GM19025 (cell line): Measurements from ENCODE around the gene ASCL1.

Experiments used
- ATAC-seq: cut with Tn5 transposase; IDR thresholded peaks from one replicate; pipeline ENCODE4 v1.9.1; 2021; ENCODE audit warnings: mild to moderate bottlenecking, low read depth, moderate library complexity; ENCODE audit not compliant: unreplicated experiment

The ASCL1 gene

DNA sequence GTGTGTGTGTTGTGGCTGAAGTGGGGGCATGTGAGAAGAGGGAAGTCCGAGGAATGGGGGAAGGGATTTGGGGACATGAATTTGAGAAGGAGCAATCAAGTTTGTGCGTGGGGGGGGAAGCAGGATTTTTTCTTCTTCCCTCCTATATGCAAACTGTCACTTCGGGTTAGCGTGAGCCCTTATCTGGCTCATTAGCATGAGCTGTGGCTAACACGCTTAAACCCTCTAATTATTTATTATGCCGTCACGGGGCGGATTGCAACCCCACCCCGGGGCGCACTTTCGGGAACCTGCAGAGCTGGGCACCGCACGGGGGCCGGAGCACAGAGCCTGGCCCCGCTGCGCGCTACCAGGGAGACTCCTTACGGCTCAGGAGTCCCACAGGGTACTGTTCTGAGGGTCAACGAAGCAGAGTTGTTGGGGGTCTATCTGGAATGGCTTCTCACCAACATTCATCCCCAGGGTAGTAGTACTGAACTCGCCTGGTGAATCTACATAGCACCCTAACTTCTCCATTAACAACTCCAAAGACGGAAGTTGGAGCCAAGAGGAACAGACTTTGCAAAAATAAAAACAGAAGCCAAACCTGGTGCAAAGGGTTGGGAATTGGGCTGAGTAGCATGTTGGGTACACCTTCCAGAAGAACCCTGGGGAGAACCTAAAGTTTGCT, 6.4 kb upstream of the ASCL1 start:
- no peak for ATAC-seq

DNA sequence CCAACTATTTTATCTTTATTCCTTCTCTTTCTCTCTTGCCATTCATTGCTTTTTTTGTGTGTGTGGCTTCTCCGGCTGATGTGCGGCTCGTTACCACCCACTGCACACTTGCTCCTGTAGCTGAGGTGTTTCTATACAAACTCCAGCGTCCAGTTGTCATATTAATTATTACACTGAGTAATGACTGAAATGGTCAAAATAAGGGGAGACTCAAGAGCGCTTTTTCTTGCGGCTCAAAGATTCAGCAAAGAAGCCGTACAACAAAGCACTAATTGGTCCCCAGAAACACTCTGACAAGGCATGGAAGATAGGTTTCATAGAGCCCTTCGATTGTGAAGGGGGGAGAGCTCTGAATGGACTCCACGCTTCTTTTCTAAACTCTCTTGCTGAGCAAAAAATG, 5.6 kb upstream of the ASCL1 start:
- ATAC-seq = no peak

GRCh38 chr12:102953221-102953620, 4.3 kb upstream of the ASCL1 start:
- ATAC-seq = no peak

GRCh38 chr12:102954134-102954533, 3.3 kb upstream of the ASCL1 start:
- no peak for ATAC-seq

DNA sequence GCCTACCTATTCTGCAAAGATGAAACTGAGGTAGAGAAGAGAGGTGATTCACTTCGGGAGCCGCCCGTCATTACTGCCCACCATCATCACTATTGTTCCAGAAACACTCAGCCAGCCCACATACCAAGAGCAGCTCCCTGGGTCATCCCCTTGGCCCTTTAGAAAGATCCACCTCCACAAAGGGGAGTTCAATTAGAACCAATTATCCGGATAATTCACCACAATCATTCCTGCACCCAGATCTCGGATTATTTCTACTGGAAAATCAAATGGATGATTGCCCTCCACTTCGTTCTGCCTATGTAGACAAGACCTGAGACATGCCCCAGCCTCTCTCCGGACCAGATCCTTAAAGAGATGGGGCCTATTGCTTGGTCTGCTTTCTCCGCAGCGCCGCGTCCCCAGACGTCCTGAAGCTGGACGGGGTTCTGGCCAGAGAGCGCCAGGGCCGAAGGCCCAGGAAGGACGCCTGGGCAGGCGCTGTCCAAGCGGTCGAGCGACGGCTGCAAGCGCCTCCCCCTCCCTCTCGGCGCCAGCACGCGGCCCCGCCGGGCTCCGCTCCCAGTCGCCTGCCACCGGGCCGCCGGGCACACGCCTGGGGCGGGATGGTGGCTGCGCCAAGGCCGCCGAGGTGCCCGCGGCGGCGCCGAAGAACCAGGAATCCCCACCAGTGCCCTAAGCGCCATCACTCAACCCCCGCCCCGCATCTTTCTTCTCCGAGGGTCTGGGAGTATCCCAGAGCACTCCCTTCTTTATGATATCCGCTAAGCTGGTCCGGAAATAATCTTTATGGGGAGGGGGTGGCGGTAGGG, 1.3 kb upstream of the ASCL1 start:
- ATAC-seq = no peak

DNA sequence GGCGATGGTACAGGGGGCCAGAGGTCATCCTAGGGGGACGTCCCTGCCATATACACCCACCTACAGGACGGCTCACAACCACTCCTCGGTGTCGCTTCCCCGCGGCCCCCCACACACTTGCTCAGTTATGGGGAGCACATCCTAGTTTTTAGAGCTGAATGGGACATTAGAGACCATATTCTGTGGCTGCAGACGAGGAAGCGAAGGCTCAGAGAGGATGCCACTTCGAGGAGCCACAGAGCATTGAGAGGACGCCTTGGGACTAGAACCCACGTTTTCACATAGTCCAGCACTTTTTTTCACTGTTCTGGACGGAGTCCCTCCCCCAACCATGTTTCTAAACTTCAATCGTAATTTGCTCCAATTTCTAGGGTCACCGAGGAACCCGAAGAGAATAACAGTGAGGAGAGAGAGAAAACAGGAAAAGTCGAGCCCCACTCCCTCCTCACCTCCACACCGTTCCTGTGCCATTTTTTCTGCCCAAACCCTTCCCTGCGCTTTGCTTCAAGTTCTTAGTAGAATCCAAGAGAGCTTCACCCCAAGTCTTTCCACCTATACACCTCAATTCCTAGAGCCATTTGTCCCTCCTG, 641 bp upstream of the ASCL1 start:
- no peak for ATAC-seq

- peak; percentile 68 for ATAC-seq
Measured at GRCh38 chr12:102958073-102958829, 777 bp downstream of the ASCL1 start.

GRCh38 chr12:102958830-102959176, 1.3 kb downstream of the ASCL1 start:
- no peak for ATAC-seq

- no peak for ATAC-seq
Measured at GRCh38 chr12:102959391-102959790, 1.9 kb downstream of the ASCL1 start.

DNA sequence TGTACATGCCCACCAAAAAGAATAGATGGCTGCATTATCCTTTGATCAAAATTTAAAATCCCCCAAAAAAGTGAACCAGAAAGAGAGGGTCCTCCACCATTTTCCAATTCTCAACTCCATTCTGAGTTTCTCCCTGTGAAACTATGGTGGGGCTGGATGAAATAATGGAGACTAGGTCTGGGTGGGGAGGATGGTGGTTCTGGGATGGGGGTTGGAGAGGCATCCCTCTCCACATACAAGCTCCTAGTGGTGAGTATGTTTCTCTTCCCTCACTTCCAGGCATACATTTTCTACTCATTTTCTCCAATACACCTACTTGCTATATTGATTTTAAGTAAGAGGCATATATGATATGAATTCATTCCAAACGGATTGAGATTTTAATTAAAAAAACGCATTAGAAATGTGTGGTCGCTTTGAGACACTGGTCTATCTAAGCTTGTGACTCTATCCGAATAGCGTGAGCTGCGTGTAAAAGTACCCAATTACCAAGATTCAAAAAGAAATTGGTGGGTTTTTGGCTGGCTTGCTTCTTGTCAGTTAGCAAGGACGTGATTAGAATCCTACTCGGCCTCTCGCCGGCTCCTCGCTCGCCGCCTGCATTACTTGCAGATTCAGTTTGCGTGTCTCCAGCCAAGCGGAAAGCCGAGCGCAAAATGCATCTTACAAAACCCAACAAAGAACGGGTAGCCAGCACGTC, 3.4 kb downstream of the ASCL1 start:
- no peak for ATAC-seq

DNA sequence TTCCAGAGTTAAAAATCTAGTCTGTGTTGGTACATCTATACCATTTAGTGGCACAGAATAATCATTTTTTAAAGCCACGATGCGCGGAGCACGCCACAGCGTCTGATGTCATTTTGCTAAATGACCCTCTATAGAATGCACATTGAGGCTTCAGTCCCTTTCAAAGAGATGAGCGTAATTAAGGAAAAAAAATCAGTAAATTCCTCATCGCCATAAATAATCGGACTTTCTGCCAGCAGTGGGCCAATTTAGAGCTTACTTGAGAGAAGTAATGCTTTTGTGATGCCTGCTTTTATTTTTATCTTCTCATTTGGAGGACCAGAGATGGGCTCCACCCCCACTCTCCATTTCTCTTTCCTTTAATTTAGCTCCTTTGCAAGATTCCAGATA, 4.0 kb downstream of the ASCL1 start:
- no peak for ATAC-seq

GRCh38 chr12:102962532-102962931, 5.1 kb downstream of the ASCL1 start:
- ATAC-seq = no peak

GRCh38 chr12:102962986-102963385, 5.5 kb downstream of the ASCL1 start:
- ATAC-seq = no peak

DNA sequence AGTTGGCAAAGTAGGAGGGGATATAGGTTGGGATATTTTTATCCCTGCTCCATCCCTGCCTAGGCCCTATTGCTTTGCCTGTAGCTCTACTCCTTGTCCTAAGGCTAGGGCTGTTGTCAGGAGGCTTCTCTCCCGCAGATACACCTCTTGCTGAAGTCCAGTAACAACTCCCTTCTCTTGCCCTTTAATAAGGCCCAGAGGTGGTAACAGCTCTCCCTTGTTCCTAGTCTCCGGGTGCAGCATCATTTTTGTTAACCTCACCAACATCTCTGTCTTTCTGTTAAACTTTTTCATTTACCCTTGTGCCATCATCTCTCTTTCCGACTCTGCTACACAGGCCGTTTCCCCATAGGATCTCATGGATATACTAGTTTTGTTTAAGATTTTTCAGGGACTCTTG, 6.3 kb downstream of the ASCL1 start:
- ATAC-seq = no peak

GRCh38 chr12:102964872-102965271, 7.4 kb downstream of the ASCL1 start:
- ATAC-seq = no peak

DNA sequence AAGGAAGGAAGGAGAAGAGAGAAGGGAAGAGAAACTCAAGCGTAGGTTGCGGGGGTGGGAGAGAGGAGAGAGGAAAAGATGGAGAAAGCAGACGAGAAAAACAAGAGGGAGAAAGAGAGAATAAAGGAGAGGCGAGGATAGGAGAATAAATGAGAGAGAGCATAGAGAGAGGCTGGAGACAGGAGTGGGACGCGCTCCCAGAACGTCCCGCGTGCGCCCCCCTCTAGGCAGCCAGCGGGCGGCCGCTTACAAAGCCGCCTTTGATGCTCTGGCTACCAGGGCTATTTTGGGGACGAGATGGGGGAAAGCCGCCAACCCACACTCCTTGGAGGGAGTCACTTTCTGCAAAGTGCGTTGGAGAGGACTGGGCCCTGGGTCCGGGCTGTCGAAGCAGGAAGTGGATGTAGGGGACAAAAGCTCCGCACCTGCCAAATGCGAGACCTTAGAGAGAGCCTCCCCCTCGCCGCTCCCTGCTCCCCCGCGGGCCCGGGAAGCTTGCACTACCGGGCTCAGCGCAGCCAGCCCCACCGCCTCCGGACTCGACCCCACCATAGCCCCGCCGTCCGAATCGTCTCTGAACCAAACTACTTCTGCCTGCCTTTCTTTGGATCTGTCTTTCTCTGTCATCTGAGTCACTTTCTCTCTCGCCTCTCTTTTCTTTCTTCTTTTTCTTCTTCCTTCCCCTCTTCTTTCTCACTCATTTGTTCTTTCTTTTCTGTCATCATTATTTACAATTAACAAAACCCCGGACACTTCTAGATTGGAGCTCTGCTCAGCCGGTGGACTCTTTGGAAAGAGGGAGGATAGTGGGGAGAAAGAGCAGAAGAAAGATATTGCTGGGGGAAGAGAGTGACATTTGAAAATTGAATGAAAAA, 8.0 kb downstream of the ASCL1 start:
- ATAC-seq = no peak

GRCh38 chr12:102966200-102966863, 8.9 kb downstream of the ASCL1 start:
- ATAC-seq = no peak

DNA sequence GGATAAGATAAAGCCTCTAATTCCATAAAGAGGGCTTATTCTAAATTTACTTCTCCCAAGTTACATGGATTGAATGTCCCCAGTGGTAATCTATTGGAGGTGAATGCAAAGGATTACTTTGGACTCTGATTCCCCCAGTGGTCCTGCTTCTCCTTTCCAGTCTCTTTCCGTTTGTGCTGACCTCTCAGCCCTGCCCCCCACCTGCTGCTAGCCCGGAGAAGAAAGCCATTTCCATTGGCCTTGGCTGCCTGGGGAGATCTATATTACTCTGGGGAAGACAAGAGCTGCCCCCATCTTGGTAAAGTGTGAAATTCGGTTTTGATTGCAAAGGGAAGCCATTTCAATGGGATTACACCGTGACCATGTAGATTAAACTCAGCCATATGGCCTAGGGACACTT, 13.3 kb downstream of the ASCL1 start:
- ATAC-seq = no peak

GRCh38 chr12:102971227-102971626, 13.8 kb downstream of the ASCL1 start:
- no peak for ATAC-seq
